Calu3 (cell line): Measurements from ENCODE around the gene TRPC6. TPM values are rescaled to one million over a fixed set of nuclear protein-coding genes. Genes with fewer than 3 reads are reported as not detected.
"Not testable (repeated sequence)": the region's sequence is repeated elsewhere in the genome, so short reads cannot be mapped to it uniquely, and the experiment has no call there.

ENCODE experiments used
- BruUV-seq: library from RNA; stranded (reverse); fragments of 400-500 nt; replicated peaks from 2 replicates; lab custom pipeline; 2021; lab: Mats Ljungman, UMichigan
- CTCF ChIA-PET: fragments of 300-600 bp; sonication (Branson Sonifier 250); formaldehyde crosslinking; loops from one replicate; lab custom pipeline; 2022; ENCODE audit warnings: antibody characterized with exemption; lab: Charles Lee
- DNase-seq: peaks from one replicate; pipeline ENCODE4 v3.0.0; 2022
- H3K27ac Mint-ChIP-seq: one replicate; pipeline ENCODE4 v1.8.0; 2022; ENCODE audit warnings: mixed read lengths; ENCODE audit not compliant: unreplicated experiment
- H3K27me3 Mint-ChIP-seq: one replicate; pipeline ENCODE4 v1.8.0; 2022; ENCODE audit warnings: mixed read lengths; ENCODE audit not compliant: unreplicated experiment
- H3K36me3 Mint-ChIP-seq: one replicate; pipeline ENCODE4 v1.8.0; 2022; ENCODE audit warnings: mild to moderate bottlenecking, moderate library complexity, mixed read lengths; ENCODE audit not compliant: insufficient read depth, unreplicated experiment
- H3K4me1 Mint-ChIP-seq: one replicate; pipeline ENCODE4 v1.8.0; 2022; ENCODE audit warnings: mild to moderate bottlenecking, low read depth, mixed read lengths; ENCODE audit not compliant: unreplicated experiment
- H3K4me3 Mint-ChIP-seq: one replicate; pipeline ENCODE4 v1.8.0; 2022; ENCODE audit warnings: mild to moderate bottlenecking, low read depth, moderate library complexity, mixed read lengths; ENCODE audit not compliant: unreplicated experiment
- H3K9me3 Mint-ChIP-seq: one replicate; pipeline ENCODE4 v1.8.0; 2022; ENCODE audit warnings: low read depth, mixed read lengths; ENCODE audit not compliant: unreplicated experiment
- intact Hi-C: fragments of 100-400 bp; cut with micrococcal nuclease; formaldehyde crosslinking; loops from one replicate; pipeline ENCODE4 v1.10.0; 2022; ENCODE audit not compliant: unreplicated experiment
- total RNA-seq: library from RNA; stranded (reverse); gene quantifications from 2 replicates; pipeline ENCODE4 v1.2.3, GENCODE V29; 2022
- TF ChIP-seq, protein P1 (sequence below): fragments of 200-600 bp; IDR thresholded peaks from one replicate; pipeline ENCODE4 v1.8.0; 2022; ENCODE audit warnings: antibody characterized with exemption; ENCODE audit not compliant: unreplicated experiment

TRPC6 gene
- total RNA-seq, 1 experiment from 2014 or later, result not detected

DNA sequence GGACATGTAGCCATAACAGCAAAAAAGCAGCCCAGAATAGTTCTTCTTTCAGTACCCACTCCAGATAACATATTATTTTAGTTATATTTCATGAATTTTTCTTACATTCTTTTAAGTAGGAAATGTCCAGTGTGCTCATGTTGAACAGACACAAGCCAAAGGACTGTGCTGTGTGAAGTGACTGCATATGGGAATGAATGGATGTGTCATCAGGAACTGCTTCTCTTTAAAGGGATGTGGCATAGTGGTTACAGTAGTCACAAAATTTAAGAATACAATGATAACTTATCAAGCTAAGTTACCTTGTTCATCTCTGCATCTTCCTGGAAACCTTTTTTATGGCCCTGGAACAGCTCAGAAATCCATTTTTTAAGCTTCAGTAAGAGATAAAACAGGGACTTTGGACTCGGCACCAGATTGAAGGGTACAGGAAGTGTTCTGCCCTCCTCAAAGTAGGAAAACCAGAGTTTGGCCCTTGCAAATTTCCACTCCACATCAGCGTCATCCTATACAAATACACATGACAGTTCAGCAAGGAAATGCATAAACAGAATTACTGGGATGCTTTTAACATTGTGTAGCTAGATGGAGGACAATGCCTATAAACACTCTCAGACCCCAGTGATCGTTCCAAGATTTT lies 112.8 kb downstream of the TRPC6 start:
- no peaks in the 10 kb centered on the region for H3K36me3 Mint-ChIP-seq
- intact Hi-C loops, result no loop called here
- CTCF ChIA-PET, result no interaction called here
- BruUV-seq, result no TSS peak
- H3K4me3 Mint-ChIP-seq, result no peak overlapping the region
- no peaks in the 10 kb centered on the region for H3K27me3 Mint-ChIP-seq
- H3K4me1 Mint-ChIP-seq, result no peaks in the 10 kb centered on the region
- no peaks in the 10 kb centered on the region for H3K9me3 Mint-ChIP-seq
- no peak for DNase-seq
- H3K27ac Mint-ChIP-seq, result no peak overlapping the region
- TF ChIP-seq, protein P1, sequence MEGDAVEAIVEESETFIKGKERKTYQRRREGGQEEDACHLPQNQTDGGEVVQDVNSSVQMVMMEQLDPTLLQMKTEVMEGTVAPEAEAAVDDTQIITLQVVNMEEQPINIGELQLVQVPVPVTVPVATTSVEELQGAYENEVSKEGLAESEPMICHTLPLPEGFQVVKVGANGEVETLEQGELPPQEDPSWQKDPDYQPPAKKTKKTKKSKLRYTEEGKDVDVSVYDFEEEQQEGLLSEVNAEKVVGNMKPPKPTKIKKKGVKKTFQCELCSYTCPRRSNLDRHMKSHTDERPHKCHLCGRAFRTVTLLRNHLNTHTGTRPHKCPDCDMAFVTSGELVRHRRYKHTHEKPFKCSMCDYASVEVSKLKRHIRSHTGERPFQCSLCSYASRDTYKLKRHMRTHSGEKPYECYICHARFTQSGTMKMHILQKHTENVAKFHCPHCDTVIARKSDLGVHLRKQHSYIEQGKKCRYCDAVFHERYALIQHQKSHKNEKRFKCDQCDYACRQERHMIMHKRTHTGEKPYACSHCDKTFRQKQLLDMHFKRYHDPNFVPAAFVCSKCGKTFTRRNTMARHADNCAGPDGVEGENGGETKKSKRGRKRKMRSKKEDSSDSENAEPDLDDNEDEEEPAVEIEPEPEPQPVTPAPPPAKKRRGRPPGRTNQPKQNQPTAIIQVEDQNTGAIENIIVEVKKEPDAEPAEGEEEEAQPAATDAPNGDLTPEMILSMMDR, result no peak

DNA sequence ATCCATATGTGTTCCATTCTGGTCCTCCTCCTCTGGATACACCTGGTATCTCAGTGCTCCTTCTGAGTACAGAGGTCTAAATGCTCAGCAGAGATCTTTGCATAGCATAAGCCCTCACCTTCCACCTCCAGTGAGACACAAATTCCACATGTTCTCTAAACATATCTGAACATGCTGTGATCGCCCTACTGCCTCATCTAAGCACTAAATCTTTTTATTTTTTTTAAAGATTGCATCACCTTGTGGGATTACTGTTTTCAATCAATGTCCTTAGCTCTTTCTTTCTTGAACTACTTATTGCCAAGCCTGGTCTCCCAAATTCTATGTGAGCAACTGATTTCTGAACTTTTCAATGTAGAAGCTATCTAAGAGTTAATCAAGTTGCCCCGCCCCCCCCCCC lies 113.4 kb downstream of the TRPC6 start:
- H3K4me3 Mint-ChIP-seq, result no peak overlapping the region
- TF ChIP-seq, protein P1, result no peak
- no peak for DNase-seq
- CTCF ChIA-PET, result no interaction called here
- H3K27ac Mint-ChIP-seq, result no peak overlapping the region
- intact Hi-C loops, result no loop called here
- no peaks in the 10 kb centered on the region for H3K27me3 Mint-ChIP-seq
- H3K9me3 Mint-ChIP-seq, result no peaks in the 10 kb centered on the region
- no peaks in the 10 kb centered on the region for H3K36me3 Mint-ChIP-seq
- no TSS peak for BruUV-seq
- no peaks in the 10 kb centered on the region for H3K4me1 Mint-ChIP-seq

DNA sequence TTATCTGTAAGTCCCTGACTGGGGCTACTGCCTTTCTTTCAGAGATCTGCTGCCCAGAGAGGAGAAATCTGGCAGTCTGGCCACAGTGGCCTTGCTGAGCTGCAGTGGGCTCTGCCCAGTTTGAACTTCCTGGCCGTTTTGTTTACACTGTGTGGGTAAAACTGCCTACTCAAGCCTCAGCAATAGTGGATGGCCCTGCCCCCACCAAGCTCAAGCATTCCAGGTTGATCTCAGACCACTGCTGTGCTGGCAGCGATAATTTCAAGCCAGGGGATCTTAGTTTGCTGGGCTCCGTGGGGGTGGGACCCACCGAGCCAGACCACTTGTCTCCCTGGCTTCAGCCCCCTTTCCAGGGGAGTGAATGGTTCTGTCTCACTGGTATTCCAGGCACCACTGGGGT lies 117.5 kb downstream of the TRPC6 start:
- Mint-ChIP-seq H3K36me3 (no peaks in the 10 kb centered on the region), H3K27me3 (no peaks in the 10 kb centered on the region), H3K4me3 (no peak overlapping the region), H3K9me3 (no peaks in the 10 kb centered on the region), H3K4me1 (no peaks in the 10 kb centered on the region), H3K27ac (no peak overlapping the region)
- intact Hi-C loops, result no loop called here
- DNase-seq, result no peak
- TF ChIP-seq, protein P1, result no peak
- CTCF ChIA-PET, result interaction anchor here (1.0 kb wide), 1 partner anchor 358 kb away, joined by 3 read pairs; no protein-coding TSS in a partner anchor
- BruUV-seq, result no TSS peak

DNA sequence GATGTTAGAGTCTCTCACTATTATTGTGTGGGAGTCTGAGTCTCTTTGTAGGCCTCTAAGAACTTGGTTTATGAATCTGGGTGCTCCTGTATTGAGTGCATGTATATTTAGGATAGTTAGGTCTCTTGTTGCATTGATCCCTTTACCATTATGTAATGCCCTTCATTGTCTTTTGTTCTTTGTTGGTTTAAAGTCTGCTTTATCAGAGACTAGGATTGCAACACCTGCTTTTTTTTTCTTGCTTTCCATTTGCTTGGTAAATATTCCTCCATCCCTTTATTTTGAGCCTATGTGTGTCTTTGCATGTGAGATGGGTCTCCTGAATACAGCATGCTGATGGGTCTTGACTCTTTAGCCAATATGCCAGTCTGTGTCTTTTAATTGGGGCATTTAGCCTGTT lies 119.4 kb downstream of the TRPC6 start:
- H3K4me1 Mint-ChIP-seq, H3K9me3 Mint-ChIP-seq, H3K36me3 Mint-ChIP-seq, H3K4me3 Mint-ChIP-seq, BruUV-seq, H3K27me3 Mint-ChIP-seq, DNase-seq, H3K27ac Mint-ChIP-seq, intact Hi-C loops, CTCF ChIA-PET: not testable (repeated sequence)

DNA sequence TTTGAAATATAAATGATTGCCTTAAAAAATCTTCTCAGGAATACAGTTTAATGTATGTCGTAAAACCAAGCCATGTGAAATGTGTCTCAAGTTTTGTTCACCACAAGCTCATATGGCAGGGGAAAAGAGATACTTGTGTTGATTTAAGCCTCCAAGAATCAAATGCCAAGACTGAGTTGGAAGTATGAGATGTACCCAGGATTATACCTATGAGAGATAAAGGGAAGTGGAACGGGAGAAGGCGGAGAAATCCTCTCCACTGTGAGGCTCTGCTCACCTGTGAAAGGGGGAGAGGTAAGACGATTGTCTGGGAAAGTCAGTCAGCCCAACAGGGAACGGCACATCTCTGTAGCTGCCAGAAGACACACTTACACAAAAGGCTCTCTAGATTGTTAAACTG lies 124.8 kb downstream of the TRPC6 start:
- intact Hi-C loops, result no loop called here
- BruUV-seq, result no TSS peak
- TF ChIP-seq, protein P1, result no peak
- CTCF ChIA-PET, result interaction anchor here (0.7 kb wide), 1 partner anchor 388 kb away, joined by 3 read pairs; no protein-coding TSS in a partner anchor
- DNase-seq, result no peak
- H3K4me1 Mint-ChIP-seq, result no peaks in the 10 kb centered on the region
- H3K27ac Mint-ChIP-seq, result no peak overlapping the region
- H3K36me3 Mint-ChIP-seq, result no peaks in the 10 kb centered on the region
- H3K27me3 Mint-ChIP-seq, result no peaks in the 10 kb centered on the region
- H3K9me3 Mint-ChIP-seq, result no peaks in the 10 kb centered on the region
- H3K4me3 Mint-ChIP-seq, result no peak overlapping the region
